Measurements from ENCODE around the gene DCANP1. TPM values are rescaled to one million over a fixed set of nuclear protein-coding genes. Genes with fewer than 3 reads are reported as not detected.

Gene DCANP1
- polyA plus RNA-seq, 2 of the 4 experiments (the other 2 are of a cell fraction): not detected

DNA sequence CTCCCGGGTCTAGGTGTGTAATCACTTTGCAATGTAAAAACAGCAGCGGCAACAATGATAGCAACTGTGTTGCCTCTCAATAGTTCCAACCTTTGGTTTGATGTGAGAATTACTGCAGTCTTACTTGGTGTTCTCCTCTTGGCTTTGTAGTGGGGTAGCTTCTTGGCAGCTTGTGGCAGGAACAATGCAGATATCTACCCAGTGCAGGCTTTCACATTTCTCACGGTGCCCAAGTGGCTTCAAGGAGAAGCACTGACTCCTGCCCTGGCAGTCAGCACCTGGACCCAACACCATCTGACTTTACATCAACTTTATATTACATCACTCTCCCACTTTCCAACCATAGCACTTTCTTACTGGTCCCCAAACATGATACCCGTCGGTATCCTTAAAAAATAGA is 33.4 kb upstream of the DCANP1 start:
- Histone ChIP-seq H3K4me1 (no peaks in the 10 kb centered on the region), H3K4me3 (no peak overlapping the region), H3K27ac (no peak overlapping the region), H3K4me2 (no peak overlapping the region), H3K9me3 (no peaks in the 10 kb centered on the region)
- TF ChIP-seq, protein P1, sequence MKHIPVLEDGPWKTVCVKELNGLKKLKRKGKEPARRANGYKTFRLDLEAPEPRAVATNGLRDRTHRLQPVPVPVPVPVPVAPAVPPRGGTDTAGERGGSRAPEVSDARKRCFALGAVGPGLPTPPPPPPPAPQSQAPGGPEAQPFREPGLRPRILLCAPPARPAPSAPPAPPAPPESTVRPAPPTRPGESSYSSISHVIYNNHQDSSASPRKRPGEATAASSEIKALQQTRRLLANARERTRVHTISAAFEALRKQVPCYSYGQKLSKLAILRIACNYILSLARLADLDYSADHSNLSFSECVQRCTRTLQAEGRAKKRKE (CRISPR knock-in tag; IDR thresholded peaks at IDR 0.05; ENCODE audit: low read depth): no peak
- TF ChIP-seq ZSCAN20 (CRISPR knock-in tag; IDR thresholded peaks at IDR 0.05) (no peak), ZFP36 (IDR thresholded peaks at IDR 0.05; ENCODE audit: borderline replicate concordance, partially characterized antibody) (no peak), GATA3 (IDR thresholded peaks at IDR 0.05; ENCODE audit: borderline replicate concordance) (no peak), HDAC2 (IDR thresholded peaks at IDR 0.05) (no peak), BHLHE40 (IDR thresholded peaks at IDR 0.05; ENCODE audit: low read depth, low read length) (no peak), TP53 (CRISPR knock-in tag; IDR thresholded peaks at IDR 0.05) (no peak), HOXA7 (CRISPR knock-in tag; IDR thresholded peaks at IDR 0.05) (no peak), FOSB (CRISPR knock-in tag; IDR thresholded peaks at IDR 0.05) (no peak), MAFK (IDR thresholded peaks at IDR 0.05; ENCODE audit: partially characterized antibody) (no peak), CEBPB (IDR thresholded peaks at IDR 0.05) (no peak), PHF8 (IDR thresholded peaks at IDR 0.05; ENCODE audit: borderline replicate concordance, low read depth) (no peak), FOXS1 (CRISPR knock-in tag; IDR thresholded peaks at IDR 0.05) (no peak), TFCP2L1 (CRISPR knock-in tag; IDR thresholded peaks at IDR 0.05) (no peak), SMC3 (IDR thresholded peaks at IDR 0.05) (no peak)
- TF ChIP-seq, protein P2, sequence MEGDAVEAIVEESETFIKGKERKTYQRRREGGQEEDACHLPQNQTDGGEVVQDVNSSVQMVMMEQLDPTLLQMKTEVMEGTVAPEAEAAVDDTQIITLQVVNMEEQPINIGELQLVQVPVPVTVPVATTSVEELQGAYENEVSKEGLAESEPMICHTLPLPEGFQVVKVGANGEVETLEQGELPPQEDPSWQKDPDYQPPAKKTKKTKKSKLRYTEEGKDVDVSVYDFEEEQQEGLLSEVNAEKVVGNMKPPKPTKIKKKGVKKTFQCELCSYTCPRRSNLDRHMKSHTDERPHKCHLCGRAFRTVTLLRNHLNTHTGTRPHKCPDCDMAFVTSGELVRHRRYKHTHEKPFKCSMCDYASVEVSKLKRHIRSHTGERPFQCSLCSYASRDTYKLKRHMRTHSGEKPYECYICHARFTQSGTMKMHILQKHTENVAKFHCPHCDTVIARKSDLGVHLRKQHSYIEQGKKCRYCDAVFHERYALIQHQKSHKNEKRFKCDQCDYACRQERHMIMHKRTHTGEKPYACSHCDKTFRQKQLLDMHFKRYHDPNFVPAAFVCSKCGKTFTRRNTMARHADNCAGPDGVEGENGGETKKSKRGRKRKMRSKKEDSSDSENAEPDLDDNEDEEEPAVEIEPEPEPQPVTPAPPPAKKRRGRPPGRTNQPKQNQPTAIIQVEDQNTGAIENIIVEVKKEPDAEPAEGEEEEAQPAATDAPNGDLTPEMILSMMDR (IDR thresholded peaks at IDR 0.05): no peak
- TF ChIP-seq, protein P3, sequence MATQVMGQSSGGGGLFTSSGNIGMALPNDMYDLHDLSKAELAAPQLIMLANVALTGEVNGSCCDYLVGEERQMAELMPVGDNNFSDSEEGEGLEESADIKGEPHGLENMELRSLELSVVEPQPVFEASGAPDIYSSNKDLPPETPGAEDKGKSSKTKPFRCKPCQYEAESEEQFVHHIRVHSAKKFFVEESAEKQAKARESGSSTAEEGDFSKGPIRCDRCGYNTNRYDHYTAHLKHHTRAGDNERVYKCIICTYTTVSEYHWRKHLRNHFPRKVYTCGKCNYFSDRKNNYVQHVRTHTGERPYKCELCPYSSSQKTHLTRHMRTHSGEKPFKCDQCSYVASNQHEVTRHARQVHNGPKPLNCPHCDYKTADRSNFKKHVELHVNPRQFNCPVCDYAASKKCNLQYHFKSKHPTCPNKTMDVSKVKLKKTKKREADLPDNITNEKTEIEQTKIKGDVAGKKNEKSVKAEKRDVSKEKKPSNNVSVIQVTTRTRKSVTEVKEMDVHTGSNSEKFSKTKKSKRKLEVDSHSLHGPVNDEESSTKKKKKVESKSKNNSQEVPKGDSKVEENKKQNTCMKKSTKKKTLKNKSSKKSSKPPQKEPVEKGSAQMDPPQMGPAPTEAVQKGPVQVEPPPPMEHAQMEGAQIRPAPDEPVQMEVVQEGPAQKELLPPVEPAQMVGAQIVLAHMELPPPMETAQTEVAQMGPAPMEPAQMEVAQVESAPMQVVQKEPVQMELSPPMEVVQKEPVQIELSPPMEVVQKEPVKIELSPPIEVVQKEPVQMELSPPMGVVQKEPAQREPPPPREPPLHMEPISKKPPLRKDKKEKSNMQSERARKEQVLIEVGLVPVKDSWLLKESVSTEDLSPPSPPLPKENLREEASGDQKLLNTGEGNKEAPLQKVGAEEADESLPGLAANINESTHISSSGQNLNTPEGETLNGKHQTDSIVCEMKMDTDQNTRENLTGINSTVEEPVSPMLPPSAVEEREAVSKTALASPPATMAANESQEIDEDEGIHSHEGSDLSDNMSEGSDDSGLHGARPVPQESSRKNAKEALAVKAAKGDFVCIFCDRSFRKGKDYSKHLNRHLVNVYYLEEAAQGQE (IDR thresholded peaks at IDR 0.05): no peak
- TF ChIP-seq, protein P4, sequence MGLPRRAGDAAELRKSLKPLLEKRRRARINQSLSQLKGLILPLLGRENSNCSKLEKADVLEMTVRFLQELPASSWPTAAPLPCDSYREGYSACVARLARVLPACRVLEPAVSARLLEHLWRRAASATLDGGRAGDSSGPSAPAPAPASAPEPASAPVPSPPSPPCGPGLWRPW (IDR thresholded peaks at IDR 0.05): no peak
- TF ChIP-seq, protein P5, sequence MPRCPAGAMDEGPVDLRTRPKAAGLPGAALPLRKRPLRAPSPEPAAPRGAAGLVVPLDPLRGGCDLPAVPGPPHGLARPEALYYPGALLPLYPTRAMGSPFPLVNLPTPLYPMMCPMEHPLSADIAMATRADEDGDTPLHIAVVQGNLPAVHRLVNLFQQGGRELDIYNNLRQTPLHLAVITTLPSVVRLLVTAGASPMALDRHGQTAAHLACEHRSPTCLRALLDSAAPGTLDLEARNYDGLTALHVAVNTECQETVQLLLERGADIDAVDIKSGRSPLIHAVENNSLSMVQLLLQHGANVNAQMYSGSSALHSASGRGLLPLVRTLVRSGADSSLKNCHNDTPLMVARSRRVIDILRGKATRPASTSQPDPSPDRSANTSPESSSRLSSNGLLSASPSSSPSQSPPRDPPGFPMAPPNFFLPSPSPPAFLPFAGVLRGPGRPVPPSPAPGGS (IDR thresholded peaks at IDR 0.05): no peak
- DNase-seq (ENCODE audit: low read depth in 1 of 2, low spot score in 1 of 2) (no peak), FAIRE-seq (no peak), ATAC-seq (no peak)
- POLR2A ChIA-PET: interaction anchor here (0.7 kb wide), 1 partner anchor 86 kb away, joined by 4 read pairs; no protein-coding TSS in a partner anchor
- WGBS (ENCODE audit: missing lambda C conversion rate): 71% methylated on average over 5 of the region's 5 CpGs
- CTCF ChIA-PET: interaction anchor here (9.6 to 37.5 kb wide), 2 partner anchors 17 to 81 kb away, joined by 104 to 1932 read pairs; no protein-coding TSS in a partner anchor

DNA sequence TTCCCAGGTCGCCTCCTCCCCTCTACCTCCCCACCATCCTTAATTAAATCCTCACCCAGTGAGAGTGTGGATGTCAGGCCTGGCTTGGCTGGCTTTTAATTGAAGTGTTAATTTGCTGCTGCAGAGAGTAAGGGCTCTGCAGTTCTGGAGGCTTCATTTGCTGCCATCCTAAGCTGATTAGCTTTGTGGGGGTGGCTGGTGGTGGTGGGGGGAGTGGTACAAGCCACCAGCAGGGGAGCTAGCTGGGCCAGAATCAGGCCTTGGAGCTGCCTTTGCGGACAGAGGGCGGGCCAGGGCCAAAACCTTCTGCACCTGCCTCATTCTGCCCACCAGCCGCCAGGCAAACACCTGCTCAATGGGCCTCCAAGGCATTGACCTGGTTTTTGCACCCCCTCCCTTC is 31.8 kb upstream of the DCANP1 start:
- 47% methylated on average over 4 of the region's 4 CpGs for WGBS (ENCODE audit: missing lambda C conversion rate)
- no peak overlapping the region for H3K4me2 ChIP-seq
- H3K4me1 ChIP-seq: no peaks in the 10 kb centered on the region
- FAIRE-seq: no peak
- no peaks in the 10 kb centered on the region for H3K9me3 ChIP-seq
- ChIA-PET POLR2A (no interaction called here), CTCF (interaction anchor here (1.3 to 37.5 kb wide), 3 partner anchors 15 to 351 kb away, joined by 3 to 1932 read pairs (median 104); no protein-coding TSS in a partner anchor)
- H3K4me3 ChIP-seq: no peak overlapping the region
- no peak for ATAC-seq
- no peak for DNase-seq (ENCODE audit: low read depth in 1 of 2, low spot score in 1 of 2)
- no peak overlapping the region for H3K27ac ChIP-seq
- TF ChIP-seq, protein P1 (CRISPR knock-in tag; IDR thresholded peaks at IDR 0.05; ENCODE audit: low read depth): no peak
- TF ChIP-seq RFX5 (IDR thresholded peaks at IDR 0.05) (no peak), PHF8 (IDR thresholded peaks at IDR 0.05; ENCODE audit: borderline replicate concordance, low read depth) (no peak), ZC3H11A (IDR thresholded peaks at IDR 0.05) (no peak), CBX8 (IDR thresholded peaks at IDR 0.05) (no peak), RNF2 (IDR thresholded peaks at IDR 0.05; ENCODE audit: borderline replicate concordance, low read depth) (no peak), FOSB (CRISPR knock-in tag; IDR thresholded peaks at IDR 0.05) (no peak), ZSCAN20 (CRISPR knock-in tag; IDR thresholded peaks at IDR 0.05) (no peak), NFE2L2 (conservative IDR thresholded peaks at IDR 0.05; ENCODE audit: low read length) (no peak), SMC3 (IDR thresholded peaks at IDR 0.05) (no peak), MAFK (IDR thresholded peaks at IDR 0.05; ENCODE audit: partially characterized antibody) (no peak), JUN (IDR thresholded peaks at IDR 0.05) (no peak), MYC (IDR thresholded peaks at IDR 0.05; ENCODE audit: borderline replicate concordance, low read length) (no peak), POLR2AphosphoS2 (conservative IDR thresholded peaks at IDR 0.05; ENCODE audit: low read length) (no peak)
- TF ChIP-seq, protein P2 (IDR thresholded peaks at IDR 0.05): no peak
